ENCODE results near the gene VEGFB.

Gene VEGFB

GRCh38 chr11:64249038-64249437 is 14.7 kb downstream of the VEGFB start:
- DNase-seq, result no peak
- H3K27me3 Mint-ChIP-seq (ENCODE audit: low read depth, poor library complexity), result peaks cover 3% of the 10 kb centered on the region
- H3K4me1 Mint-ChIP-seq, result peaks cover 47% of the 10 kb centered on the region
- H3K27ac Mint-ChIP-seq, result no peak overlapping the region
- TF ChIP-seq CTCF (IDR thresholded peaks at IDR 0.05), result no peak
- no peaks in the 10 kb centered on the region for H3K36me3 Mint-ChIP-seq (ENCODE audit: low read depth)
- no peaks in the 10 kb centered on the region for H3K9me3 Mint-ChIP-seq
- no peak overlapping the region for H3K4me3 Mint-ChIP-seq

- no peaks in the 10 kb centered on the region for H3K36me3 Mint-ChIP-seq (ENCODE audit: low read depth)
- H3K27me3 Mint-ChIP-seq (ENCODE audit: low read depth, poor library complexity), result peaks cover 3% of the 10 kb centered on the region
- H3K4me1 Mint-ChIP-seq, result peaks cover 45% of the 10 kb centered on the region
- no peak for DNase-seq
- H3K27ac Mint-ChIP-seq, result no peak overlapping the region
- TF ChIP-seq CTCF (IDR thresholded peaks at IDR 0.05), result no peak
- no peaks in the 10 kb centered on the region for H3K9me3 Mint-ChIP-seq
- H3K4me3 Mint-ChIP-seq, result peak overlapping the region; percentile 34
Observed at GRCh38 chr11:64249563-64250414, 15.4 kb downstream of the VEGFB start.

- no peak for DNase-seq
- no peak overlapping the region for H3K27ac Mint-ChIP-seq
- no peak for TF ChIP-seq CTCF (IDR thresholded peaks at IDR 0.05)
- peak overlapping the region; percentile 80 for H3K4me3 Mint-ChIP-seq
- peaks cover 49% of the 10 kb centered on the region for H3K4me1 Mint-ChIP-seq
- no peaks in the 10 kb centered on the region for H3K9me3 Mint-ChIP-seq
- H3K36me3 Mint-ChIP-seq (ENCODE audit: low read depth), result no peaks in the 10 kb centered on the region
- H3K27me3 Mint-ChIP-seq (ENCODE audit: low read depth, poor library complexity), result peaks cover 3% of the 10 kb centered on the region
Observed at GRCh38 chr11:64250415-64251015, 16.1 kb downstream of the VEGFB start.

GRCh38 chr11:64251016-64251752 is 16.8 kb downstream of the VEGFB start, which contains the start of gene PLCB3:
Gene PLCB3 (plus strand): TSS chr11:64251530. CDS start chr11:64251650, 120 bp downstream.
- TF ChIP-seq CTCF (IDR thresholded peaks at IDR 0.05), result peak; percentile 47
- Mint-ChIP-seq H3K4me1 (peaks cover 49% of the 10 kb centered on the region), H3K9me3 (no peaks in the 10 kb centered on the region), H3K27ac (no peak within 1 kb of the TSS), H3K27me3 (ENCODE audit: low read depth, poor library complexity) (peaks cover 3% of the 10 kb centered on the region), H3K36me3 (ENCODE audit: low read depth) (no peaks in the 10 kb centered on the region), H3K4me3 (peak within 1 kb of the TSS; percentile 92)
- peak; percentile 79 for DNase-seq

- Mint-ChIP-seq H3K27ac (no peak overlapping the region), H3K27me3 (ENCODE audit: low read depth, poor library complexity) (peaks cover 3% of the 10 kb centered on the region)
- DNase-seq, result no peak
Observed at GRCh38 chr11:64251753-64252002, 17.3 kb downstream of the VEGFB start.

More at GRCh38 chr11:64251753-64252002, 17.3 kb downstream of the VEGFB start:
- H3K9me3 Mint-ChIP-seq, result no peaks in the 10 kb centered on the region
- no peak for TF ChIP-seq CTCF (IDR thresholded peaks at IDR 0.05)
- no peaks in the 10 kb centered on the region for H3K36me3 Mint-ChIP-seq (ENCODE audit: low read depth)
- H3K4me1 Mint-ChIP-seq, result peaks cover 49% of the 10 kb centered on the region
- peak overlapping the region; percentile 92 for H3K4me3 Mint-ChIP-seq
